OCI-LY7 (cell line): ENCODE measurements around the gene SETD1B. TPM values are rescaled to one million over a fixed set of nuclear protein-coding genes. Genes with fewer than 3 reads are reported as not detected.

ENCODE experiments used
- BruUV-seq: library from RNA; stranded (reverse); fragments of 400-500 nt; replicated peaks from 2 replicates; lab custom pipeline; 2021; lab: Mats Ljungman, UMichigan
- CTCF ChIA-PET: fragments of 300-600 bp; sonication (Branson Sonifier 250); formaldehyde crosslinking; loops from one replicate; lab custom pipeline; 2022; ENCODE audit warnings: antibody characterized with exemption; ENCODE audit not compliant: unreplicated experiment; lab: Charles Lee
- POLR2A ChIA-PET: fragments of 300-600 bp; sonication (Branson Sonifier 250); formaldehyde crosslinking; loops from one replicate; lab custom pipeline; 2022; ENCODE audit warnings: antibody characterized with exemption; lab: Charles Lee
- DNase-seq: peaks from one replicate; pipeline ENCODE4 v3.0.0-alpha.2; 2015; ENCODE audit warnings: low spot score
- H2AFZ ChIP-seq: fragments of 200-600 bp; sonication (generic), shearing (Covaris generic); 2 replicates; pipeline ENCODE4 v1.6.1; 2014; ENCODE audit warnings: mild to moderate bottlenecking, antibody characterized with exemption, low read length, moderate library complexity
- H3K27ac ChIP-seq: fragments of 200-600 bp; sonication (generic); 2 replicates; pipeline ENCODE4 v1.5.1; 2014; ENCODE audit warnings: mixed run types, low read depth, mild to moderate bottlenecking, moderate library complexity, low read length, inconsistent platforms; ENCODE audit not compliant: poor library complexity, severe bottlenecking
- H3K36me3 ChIP-seq: fragments of 200-600 bp; sonication (generic); 2 replicates; pipeline ENCODE4 v1.6.1; 2014; ENCODE audit warnings: mild to moderate bottlenecking, antibody characterized with exemption, low read length, moderate library complexity, mixed read lengths; ENCODE audit not compliant: insufficient read depth
- H3K4me1 ChIP-seq: fragments of 200-600 bp; sonication (generic); 2 replicates; pipeline ENCODE4 v1.5.1; 2014; ENCODE audit warnings: mild to moderate bottlenecking, low read length; ENCODE audit not compliant: insufficient read depth, poor library complexity, severe bottlenecking
- H3K4me2 ChIP-seq: fragments of 200-600 bp; sonication (generic); 2 replicates; pipeline ENCODE4 v1.6.1; 2014; ENCODE audit warnings: mild to moderate bottlenecking, low read length
- H3K4me3 ChIP-seq: fragments of 200-600 bp; sonication (generic); 2 replicates; pipeline ENCODE4 v1.5.1; 2014; ENCODE audit warnings: mild to moderate bottlenecking, low read depth, low read length; ENCODE audit not compliant: poor library complexity, severe bottlenecking
- H3K79me2 ChIP-seq: fragments of 200-600 bp; sonication (generic); 2 replicates; pipeline ENCODE4 v1.6.1; 2016; ENCODE audit warnings: low read depth, mild to moderate bottlenecking, low read length, moderate library complexity, mixed read lengths; ENCODE audit not compliant: insufficient read depth
- H3K9me2 ChIP-seq: fragments of 200-600 bp; sonication (generic); 2 replicates; pipeline ENCODE4 v1.6.1; 2016; ENCODE audit warnings: mild to moderate bottlenecking, low read length, mixed read lengths; ENCODE audit not compliant: insufficient read depth
- H3K9me3 ChIP-seq: fragments of 200-600 bp; sonication (generic); 2 replicates; pipeline ENCODE4 v1.6.1; 2014; ENCODE audit warnings: mild to moderate bottlenecking, mixed run types, low read length, mixed read lengths
- H4K20me1 ChIP-seq: fragments of 200-600 bp; sonication (generic); 2 replicates; pipeline ENCODE4 v1.6.1; 2014; ENCODE audit warnings: mild to moderate bottlenecking, antibody characterized with exemption, low read length, moderate library complexity, mixed read lengths; ENCODE audit not compliant: insufficient read depth
- EZH2phosphoT487 ChIP-seq: fragments of 200-600 bp; sonication (generic); IDR thresholded peaks from 2 replicates; pipeline ENCODE4 v1.6.1; 2018; ENCODE audit warnings: low read depth, borderline replicate concordance, mild to moderate bottlenecking, mixed run types, antibody characterized with exemption, low read length, moderate library complexity, mixed read lengths
- intact Hi-C: fragments of 100-400 bp; cut with micrococcal nuclease; formaldehyde crosslinking; loops from one replicate; pipeline ENCODE4 v1.10.0; 2022; ENCODE audit not compliant: unreplicated experiment
- total RNA-seq, 2 experiments: library from RNA; depleted of rRNA in 1 of 2; stranded (reverse); fragments of >200 nt in 1 of 2; shearing (Covaris generic) in 1 of 2; gene quantifications; 2 replicates each; pipeline ENCODE4 v1.2.3, GENCODE V29; 2014 to 2022
- TF ChIP-seq, protein P1 (sequence below): fragments of 200-600 bp; sonication (generic); conservative IDR thresholded peaks from 2 replicates; pipeline ENCODE4 v1.5.1; 2014; ENCODE audit warnings: mild to moderate bottlenecking, antibody characterized with exemption, low read length, moderate library complexity, mixed read lengths

Gene SETD1B
- total RNA-seq, 2 experiments from 2014 or later = 4.7 to 22.5 TPM

DNA sequence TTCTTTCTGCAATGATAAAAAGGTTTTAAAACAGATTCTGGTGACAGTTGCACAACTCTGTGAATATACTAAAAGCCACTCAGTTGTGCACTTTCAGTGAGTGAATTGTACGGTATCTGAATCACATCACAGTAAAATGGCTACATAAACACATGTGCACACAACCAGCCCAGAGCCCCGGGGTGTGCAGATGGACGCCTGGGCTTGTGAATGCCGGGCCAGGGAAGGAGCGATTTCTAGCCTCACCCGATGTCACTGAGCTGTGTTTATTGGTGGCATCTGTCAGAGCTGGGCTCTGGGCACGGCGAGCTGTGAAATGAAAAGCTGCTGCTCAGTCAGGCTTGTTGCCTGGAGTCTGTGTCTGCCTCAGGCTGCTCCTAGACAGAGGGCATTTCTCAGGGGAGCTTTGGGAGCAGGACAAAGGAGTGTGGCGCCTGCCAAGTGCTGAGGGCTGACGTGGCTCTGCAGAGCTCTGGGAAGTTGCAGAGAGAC is 36.2 kb upstream of the SETD1B start:
- no peak overlapping the region for H3K4me2 ChIP-seq
- no peaks in the 10 kb centered on the region for H3K9me2 ChIP-seq
- no peaks in the 10 kb centered on the region for H3K4me1 ChIP-seq
- no peak for DNase-seq
- BruUV-seq = no TSS peak
- intact Hi-C loops = no loop called here
- TF ChIP-seq, protein P1, sequence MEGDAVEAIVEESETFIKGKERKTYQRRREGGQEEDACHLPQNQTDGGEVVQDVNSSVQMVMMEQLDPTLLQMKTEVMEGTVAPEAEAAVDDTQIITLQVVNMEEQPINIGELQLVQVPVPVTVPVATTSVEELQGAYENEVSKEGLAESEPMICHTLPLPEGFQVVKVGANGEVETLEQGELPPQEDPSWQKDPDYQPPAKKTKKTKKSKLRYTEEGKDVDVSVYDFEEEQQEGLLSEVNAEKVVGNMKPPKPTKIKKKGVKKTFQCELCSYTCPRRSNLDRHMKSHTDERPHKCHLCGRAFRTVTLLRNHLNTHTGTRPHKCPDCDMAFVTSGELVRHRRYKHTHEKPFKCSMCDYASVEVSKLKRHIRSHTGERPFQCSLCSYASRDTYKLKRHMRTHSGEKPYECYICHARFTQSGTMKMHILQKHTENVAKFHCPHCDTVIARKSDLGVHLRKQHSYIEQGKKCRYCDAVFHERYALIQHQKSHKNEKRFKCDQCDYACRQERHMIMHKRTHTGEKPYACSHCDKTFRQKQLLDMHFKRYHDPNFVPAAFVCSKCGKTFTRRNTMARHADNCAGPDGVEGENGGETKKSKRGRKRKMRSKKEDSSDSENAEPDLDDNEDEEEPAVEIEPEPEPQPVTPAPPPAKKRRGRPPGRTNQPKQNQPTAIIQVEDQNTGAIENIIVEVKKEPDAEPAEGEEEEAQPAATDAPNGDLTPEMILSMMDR = no peak
- no peak for TF ChIP-seq EZH2phosphoT487
- H3K4me3 ChIP-seq = no peak overlapping the region
- no peak overlapping the region for H2AFZ ChIP-seq
- H3K9me3 ChIP-seq = no peaks in the 10 kb centered on the region
- H3K27ac ChIP-seq = no peak overlapping the region
- CTCF ChIA-PET = no interaction called here
- POLR2A ChIA-PET = no interaction called here
- H3K36me3 ChIP-seq = peaks cover 3% of the 10 kb centered on the region
- H3K79me2 ChIP-seq = no peaks in the 10 kb centered on the region
- H4K20me1 ChIP-seq = no peaks in the 10 kb centered on the region

DNA sequence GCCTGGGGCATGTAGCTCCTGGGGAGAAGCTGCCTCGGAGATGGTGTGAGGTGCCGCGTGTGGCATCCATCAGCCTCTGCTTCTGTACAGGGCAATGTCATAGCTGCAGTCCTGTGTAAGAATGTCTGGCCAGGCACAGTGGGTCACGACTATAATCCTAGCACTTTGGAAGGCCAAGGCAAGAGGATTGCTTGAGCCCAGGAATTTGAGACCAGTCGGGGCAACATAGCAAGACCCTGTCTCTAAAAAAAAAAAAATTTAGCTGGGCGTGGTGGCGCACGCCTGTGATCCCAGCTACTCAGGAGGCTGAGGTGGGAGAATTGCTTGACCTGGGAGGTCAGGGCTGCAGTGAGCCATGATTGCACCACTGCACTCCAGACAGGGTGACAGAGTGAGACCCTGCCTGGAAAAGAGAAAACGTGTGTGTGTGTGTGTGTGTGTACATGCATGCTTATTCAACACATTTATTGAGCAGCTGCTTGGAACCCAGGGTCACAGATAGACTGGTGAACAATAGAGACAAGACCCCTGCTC is 34.4 kb upstream of the SETD1B start:
- Histone ChIP-seq H3K79me2 (no peaks in the 10 kb centered on the region), H3K9me2 (no peaks in the 10 kb centered on the region), H3K36me3 (no peaks in the 10 kb centered on the region), H2AFZ (no peak overlapping the region), H3K9me3 (no peaks in the 10 kb centered on the region), H4K20me1 (no peaks in the 10 kb centered on the region), H3K4me2 (no peak overlapping the region), H3K4me1 (peaks cover 8% of the 10 kb centered on the region), H3K4me3 (no peak overlapping the region), H3K27ac (no peak overlapping the region)
- DNase-seq = no peak
- ChIA-PET CTCF (no interaction called here), POLR2A (interaction anchor here (0.7 kb wide), 1 partner anchor 22 kb away, joined by 3 read pairs; no protein-coding TSS in a partner anchor)
- intact Hi-C loops = no loop called here
- no peak for TF ChIP-seq EZH2phosphoT487
- TF ChIP-seq, protein P1 = no peak
- no TSS peak for BruUV-seq

DNA sequence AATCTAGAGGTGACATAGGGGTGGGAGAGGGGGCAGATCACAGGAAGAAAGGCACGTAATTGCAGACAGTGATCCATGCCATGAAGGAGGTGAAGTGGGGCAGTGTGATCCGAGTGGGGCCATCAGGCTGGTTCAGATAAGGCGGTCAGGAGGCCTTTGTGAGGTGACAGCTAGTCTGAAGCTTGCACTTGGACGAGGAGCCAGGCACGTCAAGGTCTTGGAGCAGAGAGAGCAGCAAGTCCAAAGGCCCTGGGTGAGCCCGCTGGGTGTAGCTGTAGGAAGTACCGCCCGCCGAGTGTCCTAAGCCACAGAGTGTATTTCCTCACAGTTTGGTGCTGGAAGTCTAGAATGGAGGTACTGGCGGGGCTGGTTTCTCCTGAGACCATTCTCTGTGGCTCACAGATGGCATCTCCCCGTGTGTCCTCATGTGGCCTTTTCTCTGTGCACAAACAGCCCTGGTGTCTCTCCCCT is 33.9 kb upstream of the SETD1B start:
- no TSS peak for BruUV-seq
- Histone ChIP-seq H3K4me1 (peaks cover 8% of the 10 kb centered on the region), H3K4me3 (no peak overlapping the region), H3K4me2 (no peak overlapping the region), H2AFZ (no peak overlapping the region), H4K20me1 (no peaks in the 10 kb centered on the region), H3K9me3 (no peaks in the 10 kb centered on the region), H3K27ac (no peak overlapping the region), H3K36me3 (no peaks in the 10 kb centered on the region), H3K79me2 (no peaks in the 10 kb centered on the region), H3K9me2 (no peaks in the 10 kb centered on the region)
- DNase-seq = no peak
- POLR2A ChIA-PET = no interaction called here
- intact Hi-C loops = no loop called here
- CTCF ChIA-PET = no interaction called here
- no peak for TF ChIP-seq EZH2phosphoT487
- TF ChIP-seq, protein P1 = no peak
